Astrocyte of the cerebellum (primary cell): ENCODE data around the gene OSER1.

Experiments
- DNase-seq: peaks from one replicate; pipeline ENCODE4 v3.0.0-alpha.2; 2011; ENCODE audit warnings: low read depth
- H3K4me3 ChIP-seq: 2 replicates; pipeline ENCODE4 v1.5.1; 2011; ENCODE audit warnings: mild to moderate bottlenecking, low read depth, low read length, moderate library complexity
- CTCF ChIP-seq: IDR thresholded peaks from 2 replicates; pipeline ENCODE4 v1.5.1; 2012; ENCODE audit warnings: low read length, low read depth, moderate library complexity, mild to moderate bottlenecking; ENCODE audit errors: missing control alignments
- in situ Hi-C: cut with HindIII; loops from 2 replicates; pipeline ENCODE4 v1.10.0; 2017; ENCODE audit warnings: low sequenced_read_pairs

Gene OSER1

GRCh38 chr20:44166477-44166876 lies 44.1 kb downstream of the OSER1 start:
- no peak for DNase-seq
- in situ Hi-C loops, result no loop called here
- H3K4me3 ChIP-seq, result no peak overlapping the region
- TF ChIP-seq CTCF, result no peak

- in situ Hi-C loops, result no loop called here
- H3K4me3 ChIP-seq, result no peak overlapping the region
- no peak for TF ChIP-seq CTCF
- peak; percentile 66 for DNase-seq
Measured at GRCh38 chr20:44166008-44166407, 44.6 kb downstream of the OSER1 start.

GRCh38 chr20:44160133-44160532 lies 50.4 kb downstream of the OSER1 start:
- no peak for TF ChIP-seq CTCF
- DNase-seq, result no peak
- H3K4me3 ChIP-seq, result no peak overlapping the region
- in situ Hi-C loops, result no loop called here

- in situ Hi-C loops, result no loop called here
- no peak for TF ChIP-seq CTCF
Measured at GRCh38 chr20:44159711-44160110, 50.9 kb downstream of the OSER1 start.

GRCh38 chr20:44159125-44159524 lies 51.4 kb downstream of the OSER1 start:
- H3K4me3 ChIP-seq, result no peak overlapping the region
- DNase-seq, result no peak
- in situ Hi-C loops, result no loop called here
- TF ChIP-seq CTCF, result no peak

More at GRCh38 chr20:44159711-44160110, 50.9 kb downstream of the OSER1 start:
- DNase-seq, result no peak
- no peak overlapping the region for H3K4me3 ChIP-seq

- TF ChIP-seq CTCF, result no peak
- DNase-seq, result no peak
- in situ Hi-C loops, result no loop called here
- no peak overlapping the region for H3K4me3 ChIP-seq
Measured at GRCh38 chr20:44157061-44157460, 53.5 kb downstream of the OSER1 start.

GRCh38 chr20:44154521-44155001 lies 56.0 kb downstream of the OSER1 start:
- no peak for TF ChIP-seq CTCF
- no peak for DNase-seq
- no peak overlapping the region for H3K4me3 ChIP-seq
- in situ Hi-C loops, result no loop called here
